NCI-H2107 (cell line): ENCODE results near the gene PRELID2.
A peak's percentile ranks its signal among the peaks of the same experiment; 100 is the strongest.
"Not testable (repeated sequence)": the region's sequence is repeated elsewhere in the genome, so short reads cannot be mapped to it uniquely, and the experiment has no call there.

Experiments
- DNase-seq: peaks from one replicate; lab custom pipeline; 2025; lab: John Stamatoyannopoulos, UW

The PRELID2 gene

GRCh38 chr5:145834917-145835847 lies at the start of gene PRELID2:
Gene PRELID2, minus strand, starts transcription at chr5:145835342. Its CDS starts 91 bp downstream, at chr5:145835251.
- DNase-seq = peak; percentile 39

- DNase-seq = no peak
Observed at GRCh38 chr5:145874765-145875164, 39.6 kb upstream of the PRELID2 start.

DNA sequence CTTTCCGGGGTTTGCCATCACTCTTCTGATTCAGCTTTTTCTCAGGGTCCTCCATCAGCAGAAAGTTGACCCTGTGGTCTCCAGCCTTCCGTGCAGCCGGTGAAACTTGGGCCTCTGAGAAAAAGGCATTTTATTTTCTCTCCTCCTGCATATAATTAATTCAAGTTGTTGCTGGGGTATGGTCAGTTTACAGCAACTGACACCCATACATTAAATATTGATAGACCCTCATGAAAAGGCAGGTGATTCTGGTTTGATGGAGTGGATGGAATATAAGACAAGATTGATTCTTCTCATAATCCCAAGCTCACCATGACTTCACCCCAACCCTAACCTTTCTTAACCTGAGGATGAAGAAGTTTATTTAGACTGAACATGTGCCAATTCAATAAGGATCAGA lies 37.8 kb upstream of the PRELID2 start, which contains the start of gene GRXCR2:
TSS of gene GRXCR2 (minus strand) at position 101 of the 400 bp plus-strand sequence. CDS start at position 55, 46 bp downstream.
- no peak for DNase-seq

- no peak for DNase-seq
Observed at GRCh38 chr5:145872486-145872885, 37.3 kb upstream of the PRELID2 start.

DNA sequence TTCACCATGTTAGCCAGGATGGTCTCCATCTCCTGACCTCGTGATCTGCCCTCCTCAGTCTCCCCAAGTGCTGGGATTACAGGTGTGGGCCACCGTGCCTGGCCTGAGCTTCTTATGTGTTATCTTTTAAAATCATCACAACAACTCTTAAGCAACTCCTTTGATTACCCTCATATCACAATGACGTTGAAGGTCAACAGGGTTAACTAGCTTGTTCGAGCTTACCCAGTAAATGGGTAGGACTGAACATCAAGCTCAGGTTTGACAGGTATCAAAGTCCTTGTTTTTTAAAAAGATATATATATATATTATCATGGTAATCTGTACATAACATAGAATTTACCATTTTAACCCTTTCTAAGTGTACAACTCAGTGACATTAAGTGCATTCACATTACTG lies 34.6 kb upstream of the PRELID2 start:
- no peak for DNase-seq

GRCh38 chr5:145867806-145868205 lies 32.7 kb upstream of the PRELID2 start:
- no peak for DNase-seq

DNA sequence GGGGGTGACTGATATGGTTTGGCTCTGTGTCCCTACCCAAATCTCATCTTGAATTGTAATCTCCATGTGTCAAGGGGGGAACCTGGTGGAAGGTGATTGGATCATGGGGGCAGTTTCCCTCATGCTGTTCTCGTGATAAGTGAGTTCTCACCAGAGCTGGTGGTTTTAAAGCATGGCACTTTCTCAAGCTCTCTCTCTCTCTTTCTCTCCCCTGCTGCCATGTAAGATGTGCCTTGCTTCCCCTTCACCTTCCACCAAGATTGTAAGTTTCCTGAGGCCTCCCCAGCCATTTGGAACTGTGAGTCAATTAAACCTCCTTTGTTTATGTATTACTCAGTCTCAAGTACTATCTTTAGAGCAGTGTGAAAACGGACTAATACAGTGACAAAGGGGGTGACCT lies 29.3 kb upstream of the PRELID2 start:
- DNase-seq = not testable (repeated sequence)

DNA sequence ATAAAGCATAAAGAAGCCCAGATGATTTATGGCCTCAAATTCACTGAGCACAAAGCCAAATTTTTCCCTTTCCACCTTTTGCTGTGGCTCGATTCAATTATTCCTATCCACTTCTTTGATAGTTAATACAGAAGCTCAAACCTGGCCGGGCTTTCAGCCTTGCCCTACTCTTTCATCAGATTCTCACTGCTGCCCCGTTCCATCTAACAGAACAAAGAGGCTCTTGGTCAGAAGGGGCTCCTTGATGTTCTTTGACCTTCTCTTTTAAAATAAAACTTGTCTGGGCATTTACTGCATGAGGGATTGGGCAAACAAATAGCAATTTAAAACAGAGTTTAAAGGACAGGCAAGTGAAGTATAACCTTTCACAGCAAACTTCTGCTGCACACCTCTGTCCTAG lies 27.9 kb upstream of the PRELID2 start:
- DNase-seq = no peak

DNA sequence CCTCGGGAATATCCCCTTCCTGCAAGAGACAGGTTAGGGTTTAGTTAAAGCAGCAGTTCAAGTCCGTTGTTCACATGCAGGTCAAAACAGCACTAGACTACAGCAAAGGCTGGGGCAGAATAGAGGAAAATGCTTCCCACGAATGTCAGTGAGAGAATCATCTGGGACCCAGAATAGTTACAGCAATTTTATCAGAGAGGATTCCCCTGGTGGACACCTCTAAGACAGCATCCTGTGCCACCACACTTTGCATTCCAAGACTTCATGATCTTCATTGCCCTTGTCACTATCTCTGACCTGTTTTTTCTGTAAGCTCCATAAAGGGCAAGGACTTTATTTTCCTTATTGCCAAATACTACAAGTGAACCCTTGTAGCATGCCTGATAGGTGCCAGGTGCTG lies 24.8 kb upstream of the PRELID2 start:
- no peak for DNase-seq

- no peak for DNase-seq
Observed at GRCh38 chr5:145859453-145859852, 24.3 kb upstream of the PRELID2 start.

DNA sequence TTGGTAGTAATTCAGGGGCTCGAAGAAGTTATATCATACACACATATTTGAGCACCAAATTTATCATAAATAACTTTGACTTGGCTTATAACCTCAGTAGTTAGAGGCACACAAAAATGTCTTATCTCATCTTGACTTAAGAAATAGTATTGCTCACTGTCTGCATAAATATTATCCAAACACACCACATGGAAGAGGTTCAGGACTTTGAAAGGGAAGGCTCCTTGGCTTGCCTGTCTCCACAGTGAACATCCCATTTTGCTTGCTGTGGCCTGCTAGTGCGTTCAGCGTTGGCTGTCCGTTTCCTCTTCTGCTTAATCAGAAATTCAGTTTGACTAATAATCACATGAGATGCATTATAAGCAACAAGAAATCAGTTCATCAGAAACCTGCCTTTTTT lies 23.8 kb upstream of the PRELID2 start:
- DNase-seq = no peak

GRCh38 chr5:145856285-145856818 lies 21.2 kb upstream of the PRELID2 start:
- no peak for DNase-seq

DNA sequence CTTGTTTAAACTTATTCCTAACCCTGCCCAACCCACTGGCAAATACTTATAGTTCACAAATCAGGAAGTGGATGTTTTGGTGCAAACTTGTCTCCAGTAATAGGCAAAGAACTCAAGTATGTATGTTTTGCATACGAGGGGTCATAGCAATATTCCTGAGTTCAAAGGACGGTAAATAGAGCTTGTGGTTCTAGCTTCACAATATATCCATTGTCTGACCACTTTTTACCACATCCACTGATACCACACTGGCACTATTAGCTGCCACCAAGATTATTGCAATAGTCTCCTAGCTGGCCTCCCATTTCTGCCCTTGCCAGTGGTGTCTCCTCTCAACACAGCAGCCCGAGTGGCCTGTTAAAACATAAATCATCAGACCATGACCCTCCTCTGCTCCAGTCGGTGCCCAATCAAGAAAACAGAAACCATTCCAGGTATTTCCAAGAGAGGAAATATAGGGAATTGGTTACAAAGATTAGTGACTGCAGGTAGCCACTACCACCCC lies 20.7 kb upstream of the PRELID2 start:
- no peak for DNase-seq

GRCh38 chr5:145854651-145855258 lies 19.6 kb upstream of the PRELID2 start:
- no peak for DNase-seq

DNA sequence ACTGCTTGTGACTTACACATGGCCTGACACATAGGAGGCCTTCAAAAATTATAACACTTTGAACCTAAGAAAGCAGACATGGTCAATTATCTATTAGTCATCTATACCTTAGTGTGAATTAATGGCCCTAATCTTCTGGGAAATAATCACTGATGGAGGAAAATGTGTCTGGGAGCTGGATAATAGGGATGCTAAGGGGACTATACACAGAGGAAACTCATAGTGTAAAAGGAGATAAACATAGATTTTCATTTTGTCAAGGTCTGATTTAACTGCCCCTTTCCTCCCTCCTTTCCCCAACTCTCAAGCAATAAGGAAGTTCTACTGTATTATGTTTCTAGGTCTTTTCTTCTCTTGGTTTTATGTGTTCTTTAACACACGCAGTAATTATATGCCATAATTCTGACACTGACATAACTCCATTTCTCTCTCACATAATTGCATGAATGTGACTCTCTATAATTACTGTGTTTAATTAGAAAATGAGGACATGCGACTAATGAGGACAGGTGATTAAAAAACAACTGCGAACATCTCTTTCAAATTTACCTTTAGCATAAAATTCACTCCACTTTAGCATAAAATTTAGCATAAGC lies 18.7 kb upstream of the PRELID2 start:
- DNase-seq = no peak

GRCh38 chr5:145852990-145853389 lies 17.8 kb upstream of the PRELID2 start:
- DNase-seq = no peak

- DNase-seq = peak; percentile 7
Observed at GRCh38 chr5:145848854-145849253, 13.7 kb upstream of the PRELID2 start.

- no peak for DNase-seq
Observed at GRCh38 chr5:145847499-145848497, 12.7 kb upstream of the PRELID2 start.

- DNase-seq = no peak
Observed at GRCh38 chr5:145846081-145846480, 10.9 kb upstream of the PRELID2 start.

GRCh38 chr5:145841299-145841698 lies 6.2 kb upstream of the PRELID2 start:
- no peak for DNase-seq
